COLO668 (cell line): ENCODE data around the gene KREMEN2.
"Not testable (repeated sequence)": the region's sequence is repeated elsewhere in the genome, so short reads cannot be mapped to it uniquely, and the experiment has no call there.

Experiments
- DNase-seq: peaks from one replicate; lab custom pipeline; 2025; ENCODE audit not compliant: unreplicated experiment; lab: John Stamatoyannopoulos, UW

Gene KREMEN2

DNA sequence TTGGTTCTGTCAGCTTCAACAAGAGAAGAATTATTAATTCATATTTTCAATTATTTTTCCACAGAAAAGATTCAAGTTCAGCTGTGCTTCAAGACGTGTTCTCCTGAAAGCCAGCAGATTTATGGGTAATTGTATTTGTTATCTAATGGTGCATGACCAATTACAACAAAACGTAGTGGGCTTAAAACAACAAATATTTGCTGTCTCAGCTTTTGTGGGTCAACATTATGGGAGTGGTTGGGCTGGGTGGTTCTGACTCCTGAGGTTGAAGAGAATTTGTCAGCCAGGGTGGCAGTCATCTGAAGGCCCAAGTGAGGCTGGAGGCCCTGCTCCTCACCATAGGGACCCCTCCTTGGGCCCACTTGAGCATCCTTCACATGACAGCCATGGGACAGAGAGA, 24.1 kb upstream of the KREMEN2 start:
- no peak for DNase-seq

DNA sequence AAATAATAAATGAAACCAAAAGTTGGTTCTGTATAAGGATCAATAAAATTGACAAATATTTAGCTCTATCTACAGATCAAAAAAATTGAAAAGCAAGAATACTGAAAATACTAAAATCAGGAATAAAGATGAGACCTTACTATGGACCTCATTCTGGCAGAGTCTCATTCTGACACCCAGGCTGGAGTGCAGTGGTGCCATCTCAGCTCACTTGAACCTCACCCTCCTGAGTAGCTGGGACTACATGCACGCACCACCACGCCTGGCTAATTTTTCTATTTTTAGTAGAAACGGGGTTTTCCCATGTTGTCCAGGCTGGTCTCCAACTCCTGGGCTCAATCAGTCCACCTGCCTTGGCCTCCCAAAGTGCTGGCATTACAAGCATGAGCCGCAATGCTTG, 22.0 kb upstream of the KREMEN2 start:
- no peak for DNase-seq

DNA sequence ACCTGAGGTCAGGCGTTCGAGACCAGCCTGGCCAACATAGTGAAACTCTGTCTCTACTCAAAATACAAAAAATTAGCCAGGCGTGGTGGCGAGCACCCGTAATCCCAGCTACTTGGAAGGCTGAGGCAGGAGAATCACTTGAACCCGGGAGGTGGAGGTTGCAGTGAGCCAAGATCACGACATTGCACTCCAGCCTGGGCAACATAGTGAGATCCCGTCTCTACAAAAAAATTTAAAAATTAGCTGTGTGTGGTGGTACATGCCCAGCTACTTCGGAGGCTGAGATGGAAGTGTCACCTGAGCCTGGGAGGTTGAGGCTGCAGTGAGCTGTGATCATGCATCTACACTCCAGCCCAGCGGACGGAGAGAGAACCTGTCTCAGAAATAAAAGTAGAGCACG, 20.4 kb upstream of the KREMEN2 start:
- not testable (repeated sequence) for DNase-seq

DNA sequence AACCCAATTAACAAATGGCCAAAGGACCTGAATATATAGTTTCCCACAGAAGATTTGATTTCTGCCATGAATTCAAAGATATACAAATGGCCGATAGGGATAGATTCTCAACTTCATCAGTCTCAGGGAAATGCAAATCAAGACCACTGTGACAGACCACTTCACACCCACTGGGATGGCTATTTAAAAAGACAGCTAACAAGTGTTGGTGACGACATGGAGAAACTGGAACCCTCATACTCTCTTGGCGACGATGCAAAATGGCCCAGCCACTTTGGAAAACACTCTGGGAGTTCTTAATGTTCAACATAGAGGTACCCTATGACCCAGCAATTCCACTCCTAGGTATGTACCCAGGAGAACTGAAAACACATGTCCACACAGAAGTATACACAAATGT, 17.4 kb upstream of the KREMEN2 start:
- no peak for DNase-seq

DNA sequence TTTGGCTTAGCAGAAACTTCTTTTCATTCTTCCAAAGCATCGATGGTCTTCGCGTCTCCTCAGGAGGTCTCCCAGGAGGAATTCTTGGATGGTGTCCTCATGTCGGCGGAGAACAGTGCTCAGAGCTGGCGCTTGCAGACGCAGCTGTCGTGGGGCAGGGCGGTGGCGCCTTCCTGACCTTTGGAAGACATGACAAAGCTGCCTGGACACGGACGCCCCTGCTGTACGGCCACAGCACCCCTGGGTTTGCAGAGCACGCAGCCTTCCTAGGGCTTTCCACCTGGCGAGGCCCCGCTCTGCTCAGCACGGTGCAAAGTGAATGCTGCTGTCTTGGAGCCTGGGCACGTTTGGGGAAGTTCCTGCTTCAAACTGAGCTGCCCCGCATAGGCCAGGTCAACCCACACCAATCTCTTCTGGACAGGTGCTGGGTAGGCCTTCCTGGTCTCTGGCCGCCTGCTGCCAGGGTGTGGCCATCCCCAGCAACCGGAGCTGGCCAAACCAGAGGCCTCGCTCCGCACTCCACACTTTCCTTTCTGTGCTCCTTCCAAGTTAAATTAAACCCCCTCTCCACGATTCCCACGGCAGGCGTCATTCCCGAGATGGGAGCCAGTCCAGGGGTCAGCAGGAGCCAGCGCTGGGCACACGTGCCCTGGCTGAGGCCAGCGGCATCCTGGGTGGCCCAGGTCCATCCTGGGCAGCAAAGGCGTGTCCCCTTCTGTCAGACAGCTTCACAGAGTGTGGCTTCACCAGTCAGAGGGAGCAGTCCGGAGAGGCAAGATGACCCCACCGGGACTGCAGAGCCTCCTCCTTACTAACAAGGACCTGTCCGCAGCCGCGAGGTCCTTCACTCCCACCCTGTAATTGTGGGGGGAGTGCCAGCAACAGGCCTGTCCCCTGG, 15.0 kb upstream of the KREMEN2 start:
- no peak for DNase-seq

DNA sequence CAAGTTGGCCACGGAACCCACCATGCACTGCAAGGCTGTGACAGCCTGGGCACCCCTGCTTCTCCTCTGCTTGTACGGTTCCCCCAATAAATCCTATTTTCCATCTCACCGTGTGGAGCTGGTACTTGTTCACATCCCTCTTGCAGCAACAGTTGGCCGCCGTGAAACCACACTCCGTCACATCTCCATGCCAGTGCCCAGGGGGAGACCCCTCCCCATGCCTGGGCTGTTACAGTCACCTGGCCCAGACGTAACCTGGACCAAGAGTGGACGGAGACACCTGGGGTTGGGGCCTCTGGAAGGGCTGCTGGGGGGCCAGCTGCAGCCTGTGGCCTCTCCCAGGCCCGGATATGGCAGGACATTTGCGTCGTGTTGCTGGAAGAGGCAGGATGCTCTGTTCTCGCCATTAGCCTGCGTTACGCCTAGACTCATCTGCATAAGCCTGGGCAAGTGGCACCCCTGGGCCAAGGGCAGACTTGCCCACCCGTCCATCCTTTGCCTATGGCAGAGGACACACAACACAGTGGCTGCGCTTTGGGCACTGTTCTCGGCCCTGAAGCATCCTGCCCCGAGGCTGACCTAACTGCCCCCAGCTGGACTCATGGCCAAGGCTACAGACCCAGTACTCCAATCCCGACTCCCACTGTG, 14.2 kb upstream of the KREMEN2 start:
- no peak for DNase-seq

DNA sequence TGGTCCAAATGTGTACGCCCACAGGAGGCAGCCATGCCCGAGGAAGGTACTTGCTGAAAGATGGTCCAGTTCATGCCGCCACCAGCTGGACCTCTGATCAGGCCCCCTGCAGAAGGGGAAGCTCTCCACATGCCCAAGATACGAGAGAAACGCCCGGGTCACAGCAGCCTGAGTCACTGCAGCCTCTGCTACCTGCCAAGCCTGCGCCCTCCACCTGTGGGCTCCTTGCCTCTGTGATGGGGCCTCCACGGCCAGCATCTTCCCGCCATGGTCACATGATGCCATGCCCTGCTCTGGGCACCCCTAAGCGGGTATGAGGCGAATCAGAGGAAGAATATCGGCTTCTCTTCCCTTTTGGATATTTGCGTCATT, 13.7 kb upstream of the KREMEN2 start:
- no peak for DNase-seq

DNA sequence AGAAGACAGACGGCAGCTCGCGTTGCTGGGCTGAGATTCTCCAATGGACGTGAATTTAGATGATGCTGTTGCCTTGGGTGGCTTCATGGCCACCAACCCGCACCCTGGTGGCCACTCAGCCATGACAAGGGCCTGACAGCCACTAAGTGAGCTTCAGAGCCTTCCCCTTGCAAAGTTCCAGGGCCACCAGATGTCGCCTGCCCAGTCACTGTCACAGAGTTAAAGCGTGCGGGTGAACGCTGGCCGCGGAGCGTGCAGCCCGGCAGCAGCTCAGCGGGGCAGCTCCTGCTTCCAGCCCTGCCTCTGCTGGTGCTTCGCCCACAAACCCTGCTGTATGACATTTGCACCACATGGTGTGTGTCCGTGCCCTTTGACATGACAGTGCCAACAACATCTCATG, 13.3 kb upstream of the KREMEN2 start:
- no peak for DNase-seq

DNA sequence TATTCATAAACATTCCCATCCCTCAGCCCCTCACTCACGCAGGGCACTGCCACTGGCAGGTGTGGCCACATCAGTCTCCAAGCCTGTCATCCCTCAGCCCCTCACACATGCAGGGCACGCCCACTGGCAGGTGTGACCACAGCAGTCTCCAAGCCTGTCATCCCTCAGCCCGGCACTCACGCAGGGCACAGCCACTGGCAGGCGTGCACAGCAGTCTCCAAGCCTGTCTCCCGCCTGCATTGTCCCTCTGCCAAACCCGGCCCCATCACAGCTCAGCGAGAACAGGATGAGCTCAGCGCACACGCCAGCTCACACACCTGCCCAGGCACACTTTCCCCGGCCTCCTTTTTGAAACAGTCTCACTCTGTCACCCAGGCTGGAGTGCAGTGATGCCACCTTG, 11.4 kb upstream of the KREMEN2 start:
- DNase-seq: peak; percentile 92

DNA sequence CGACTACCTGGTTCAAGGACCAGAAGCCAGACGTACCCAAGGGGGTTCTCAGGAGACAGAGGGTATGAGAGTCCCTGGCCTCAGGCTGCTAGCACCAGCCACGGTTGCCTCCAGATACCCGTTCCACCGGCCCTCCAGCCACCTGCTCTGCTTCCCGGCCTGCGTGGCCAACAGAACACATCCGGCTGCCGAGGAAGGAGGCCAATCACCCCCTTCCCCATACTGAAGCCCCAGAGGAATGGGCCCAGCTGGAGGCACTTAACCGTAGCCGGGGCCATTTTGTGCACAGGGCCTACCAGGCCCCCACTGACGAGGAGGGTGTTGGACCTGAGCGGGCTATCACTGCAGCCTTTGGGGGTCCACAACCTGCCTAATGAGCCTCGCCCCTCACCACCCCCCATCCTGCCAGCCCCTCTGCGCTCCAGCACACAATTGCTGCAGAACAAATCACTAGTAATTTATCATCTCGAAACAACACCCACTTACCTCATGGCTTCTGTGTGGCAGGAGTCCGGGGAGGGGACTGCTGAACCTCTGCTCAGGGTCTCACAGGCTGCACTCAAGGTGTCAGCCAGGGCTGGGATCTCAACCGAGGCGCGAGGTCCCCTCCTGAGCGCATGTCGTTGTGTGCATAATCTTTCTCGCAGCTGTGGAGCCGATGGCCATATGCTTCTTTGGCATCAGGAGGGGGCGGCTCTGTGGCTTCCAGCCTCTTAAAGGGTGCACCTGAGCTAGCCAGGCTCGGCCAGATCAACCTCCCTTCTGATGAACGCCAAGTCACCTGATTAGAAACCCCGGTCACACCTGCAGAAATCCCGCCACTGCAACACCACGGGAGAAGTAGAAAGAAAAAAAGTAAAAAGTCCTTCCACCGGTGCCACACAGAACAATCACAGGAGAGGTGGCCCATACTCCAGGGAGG, 10.1 kb upstream of the KREMEN2 start:
- DNase-seq: peak; percentile 88

DNA sequence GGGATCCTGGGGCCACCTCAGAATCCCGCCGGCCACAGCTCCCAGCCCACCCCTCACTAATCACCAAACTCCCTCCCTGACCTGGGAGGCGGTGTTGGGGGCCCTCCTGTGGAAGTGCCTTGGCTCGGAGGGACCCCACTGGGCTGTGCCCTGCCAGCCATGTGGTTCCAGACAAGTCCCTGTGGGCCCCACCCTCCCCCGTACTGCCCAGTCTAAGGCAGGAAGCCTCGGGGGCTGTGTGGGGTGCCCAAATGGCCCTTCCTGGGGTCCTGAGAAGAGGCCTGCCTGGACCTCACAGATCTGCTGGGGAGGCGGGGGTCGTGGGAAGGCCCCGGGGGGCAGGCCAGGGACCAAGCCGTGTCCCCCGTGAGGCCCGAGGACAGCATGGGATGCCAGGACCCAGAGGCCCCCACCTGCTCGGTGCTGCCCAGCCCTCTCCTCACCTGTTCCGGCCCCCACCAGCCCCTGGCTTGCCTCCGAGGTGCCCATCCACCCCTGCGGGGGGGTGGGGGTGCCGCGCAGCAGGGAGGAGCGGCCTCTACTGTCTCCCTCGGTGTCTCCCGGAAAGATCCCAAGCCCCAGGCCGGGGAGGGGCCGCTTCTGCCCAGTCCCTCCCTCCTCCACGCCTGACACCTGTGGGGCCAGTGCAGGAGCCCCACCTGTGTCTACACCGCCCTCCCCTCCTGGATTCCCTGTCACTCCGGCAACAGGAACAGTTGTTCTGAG, 9.3 kb upstream of the KREMEN2 start:
- peak; percentile 91 for DNase-seq

DNA sequence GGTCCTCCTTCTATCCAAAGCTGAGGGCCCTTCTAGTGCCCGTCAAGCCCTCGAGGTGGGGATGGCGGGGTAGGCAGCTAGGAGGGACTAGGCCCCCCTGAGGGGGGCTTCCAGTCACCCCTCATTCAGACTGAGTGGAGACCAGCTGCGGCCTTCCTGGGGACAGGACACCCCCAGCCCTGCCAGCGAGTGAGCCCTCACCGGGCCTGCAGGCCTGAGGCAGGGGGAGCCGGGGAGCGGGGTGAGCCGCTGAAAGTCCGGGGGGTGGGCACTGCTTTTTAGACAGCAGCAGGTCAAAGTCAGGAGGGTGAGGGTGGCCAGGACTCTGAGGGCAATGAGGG, 8.7 kb upstream of the KREMEN2 start:
- peak; percentile 48 for DNase-seq

DNA sequence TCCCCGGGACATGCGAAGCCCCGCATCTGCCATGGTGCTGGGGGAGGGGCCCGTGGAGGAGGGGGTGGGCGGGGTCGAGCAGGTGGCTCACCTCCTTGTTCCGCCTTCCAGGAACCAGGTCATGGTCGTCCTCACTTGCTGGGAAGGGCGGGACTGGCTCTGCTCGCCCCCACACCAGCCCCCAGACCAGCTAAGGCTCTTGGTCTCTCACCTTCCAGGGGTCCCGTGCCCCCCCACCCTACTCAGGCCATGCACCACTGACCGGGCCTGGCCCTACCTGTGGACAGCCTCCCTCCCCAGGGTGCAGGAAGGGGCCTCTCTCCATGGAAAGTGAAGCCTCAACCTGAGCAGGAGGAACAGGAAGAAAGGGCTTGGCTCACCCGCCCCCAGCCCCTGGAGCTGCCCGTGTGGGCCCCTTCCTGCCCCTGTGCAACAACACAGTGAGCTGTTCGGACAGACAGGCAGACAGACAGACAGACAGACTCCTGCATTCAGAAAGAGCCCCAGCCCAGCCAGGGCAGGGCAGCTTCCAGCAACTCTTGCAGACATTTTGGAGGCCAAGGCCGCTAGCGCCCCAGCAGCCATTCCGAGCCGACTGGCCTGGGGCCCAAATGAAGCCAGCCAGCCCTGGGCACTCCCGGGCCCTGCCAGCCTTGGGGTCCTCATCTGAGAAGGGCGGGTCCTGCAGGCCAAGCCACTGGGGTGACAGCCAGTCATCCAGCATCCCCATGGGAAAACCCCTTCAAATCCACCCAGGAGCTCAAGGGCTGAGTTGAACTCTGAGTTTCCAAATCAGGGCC, 8.1 kb upstream of the KREMEN2 start:
- peak; percentile 48 for DNase-seq

DNA sequence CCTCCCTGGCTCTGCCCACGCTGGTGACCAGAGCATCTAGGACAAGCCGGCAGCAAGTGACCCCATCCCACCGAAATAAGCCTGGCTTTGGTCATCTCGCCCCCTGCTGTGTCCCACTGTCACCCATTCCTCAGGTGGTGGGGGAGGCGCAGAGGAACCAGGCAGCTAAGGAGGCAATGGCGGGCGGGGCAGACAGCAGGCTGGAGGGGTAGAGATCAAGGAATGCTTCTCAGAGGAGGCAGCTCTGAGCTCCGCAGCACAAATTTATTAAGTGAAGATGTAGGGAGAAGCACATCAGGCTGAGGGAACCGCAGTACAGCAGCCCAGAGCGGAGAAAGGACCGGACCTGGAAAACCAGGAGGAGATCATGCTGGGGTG, 7.5 kb upstream of the KREMEN2 start:
- DNase-seq: no peak

DNA sequence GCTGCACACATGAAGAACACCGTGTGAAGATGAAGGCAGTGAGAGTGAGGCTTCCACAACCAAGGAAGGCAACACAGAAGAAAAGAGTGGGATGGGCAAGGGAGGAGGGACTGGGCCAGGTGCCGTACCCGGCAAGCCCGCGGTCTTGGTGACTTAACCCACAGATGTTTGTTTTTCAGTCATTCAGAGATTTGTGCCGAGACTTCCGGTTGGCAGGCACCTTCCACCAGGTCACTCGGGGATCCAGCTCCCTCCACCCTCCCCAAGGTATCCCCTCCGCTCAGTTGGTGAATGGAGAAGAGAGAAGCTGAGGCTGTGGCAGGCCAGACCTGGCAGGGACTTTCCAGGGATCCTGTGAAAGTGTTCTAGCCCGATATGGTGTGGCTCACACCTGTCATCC, 4.9 kb upstream of the KREMEN2 start:
- DNase-seq: peak; percentile 27

DNA sequence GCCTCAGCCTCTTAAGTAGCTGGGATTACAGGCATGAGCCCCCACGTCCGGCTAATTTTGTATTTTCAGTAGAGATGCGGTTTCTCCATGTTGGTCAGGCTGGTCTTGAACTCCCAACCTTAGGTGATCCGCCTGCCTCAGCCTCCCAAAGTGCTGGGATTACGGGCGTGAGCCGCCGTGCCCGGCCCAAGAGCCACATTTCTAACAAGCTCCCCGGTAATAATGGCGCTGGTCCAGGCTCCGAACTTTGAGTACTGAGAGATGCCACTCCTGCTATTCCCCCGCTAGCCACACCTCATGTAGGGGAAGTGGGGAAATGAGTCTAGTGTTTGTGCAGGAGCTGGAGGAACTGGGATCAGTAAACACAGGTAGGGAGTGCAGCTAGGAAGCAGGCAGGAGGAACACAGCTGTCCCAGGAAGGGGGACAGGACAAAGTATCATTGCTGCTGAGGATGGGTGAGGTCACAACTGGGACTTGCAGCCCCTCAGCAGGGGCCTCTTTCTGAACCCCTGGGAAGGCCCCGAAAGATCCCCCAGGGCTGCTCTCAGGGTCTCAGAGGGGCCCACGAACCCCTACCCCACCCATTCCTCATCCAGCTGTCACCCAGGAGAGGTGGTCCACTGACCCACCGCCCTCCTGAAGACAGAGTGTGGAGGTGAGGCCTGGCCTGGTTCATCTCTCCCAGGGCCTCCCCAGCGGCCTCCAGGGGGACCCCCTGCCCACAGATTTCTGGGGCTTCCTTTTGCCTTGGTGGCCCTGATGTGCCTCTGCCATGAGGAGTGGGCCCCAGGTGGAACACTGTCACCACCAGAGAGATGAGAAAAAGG, 3.7 kb upstream of the KREMEN2 start:
- DNase-seq: no peak

DNA sequence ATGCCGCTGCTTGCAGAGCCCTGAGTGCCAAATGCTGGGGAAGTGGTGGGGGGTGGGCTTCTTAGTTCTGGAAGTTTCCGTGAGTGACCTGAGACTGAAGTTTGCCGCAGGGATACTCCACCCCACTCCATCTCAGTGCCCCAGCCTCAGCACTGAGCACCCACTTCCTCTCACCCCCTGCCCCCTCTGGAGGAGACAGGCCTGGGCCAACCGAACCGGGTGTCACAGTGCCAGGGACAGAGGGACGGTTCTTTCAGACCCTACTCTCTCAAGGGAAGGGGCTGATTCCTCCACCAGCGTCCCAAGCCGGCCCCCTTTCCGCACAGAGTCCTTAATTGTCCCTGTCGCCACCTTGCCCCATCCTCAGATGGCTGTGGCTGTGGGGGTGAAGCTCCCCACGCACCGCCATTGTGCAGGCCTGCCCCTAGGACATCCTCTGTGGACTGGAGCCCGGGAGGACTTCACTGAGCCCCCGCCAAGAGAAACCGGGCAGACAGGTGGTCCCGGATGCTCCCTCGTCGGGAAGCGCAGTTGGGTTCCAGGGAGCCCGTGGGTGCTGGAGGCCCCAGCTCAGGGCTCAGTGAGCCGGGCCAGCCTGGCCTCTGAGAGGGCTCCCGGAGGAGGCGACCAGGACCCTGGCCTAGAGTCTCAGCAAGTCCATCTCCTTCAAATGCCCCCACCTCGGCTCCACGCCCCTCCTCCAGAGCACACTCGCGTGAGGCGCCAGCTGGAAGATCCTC, 1.6 kb upstream of the KREMEN2 start:
- no peak for DNase-seq

DNA sequence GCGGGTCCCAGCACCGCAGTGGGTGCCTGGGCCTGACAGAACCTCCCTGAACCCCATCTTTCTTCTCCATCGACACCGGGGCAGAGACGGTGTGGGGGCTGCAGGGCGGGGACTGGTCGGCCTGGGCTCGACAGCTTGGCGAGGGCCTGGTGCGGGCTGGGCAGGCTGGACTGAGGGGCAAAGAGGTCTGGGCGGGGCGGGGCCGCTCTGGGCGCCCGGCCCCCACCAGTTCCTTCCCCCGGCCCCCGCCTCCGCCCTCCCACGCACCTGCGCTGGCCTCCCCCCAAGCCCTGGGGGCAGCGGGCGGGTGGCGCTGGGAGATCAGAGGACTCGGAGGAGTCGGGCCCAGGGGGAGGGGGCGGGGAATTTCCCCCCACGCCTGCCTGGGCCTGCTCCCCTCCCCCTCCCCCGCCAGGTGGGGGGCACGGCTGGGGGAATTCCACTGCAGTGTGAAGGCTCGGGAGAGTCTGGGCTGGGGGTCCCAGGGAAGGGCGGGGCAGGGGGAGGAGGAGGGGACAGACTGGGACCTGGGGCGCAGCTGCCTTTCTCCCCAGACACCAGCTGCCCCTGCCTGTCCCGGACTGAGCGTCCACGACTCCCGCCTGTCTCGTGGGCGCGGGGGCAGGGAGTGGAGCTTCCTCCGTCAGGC, 877 bp upstream of the KREMEN2 start:
- DNase-seq: peak; percentile 41
